Breast epithelium (tissue), 4 donors: ENCODE results near the gene RTEL1. TPM values are rescaled to one million over a fixed set of nuclear protein-coding genes. Genes with fewer than 3 reads are reported as not detected.

Experiments used
- DNase-seq, 2 donors: peaks; one replicate each; pipeline ENCODE4 v3.0.0-alpha.2; 2019; ENCODE audit warnings: low spot score in 2 of 2
- H3K27ac ChIP-seq, 2 donors: fragments of 200-600 bp; sonication (generic) in 1 of 2; one replicate each; pipeline ENCODE4 v1.5.1; 2016 to 2019; ENCODE audit warnings: mild to moderate bottlenecking in 1 of 2
- H3K27me3 ChIP-seq, 2 donors: fragments of 200-600 bp; sonication (generic) in 1 of 2; one replicate each; pipeline versions ENCODE4 v1.5.1 to v1.6.0; 2017 to 2019; ENCODE audit warnings: control low read depth in 1 of 2, mild to moderate bottlenecking in 1 of 2
- H3K36me3 ChIP-seq: fragments of 200-600 bp; one replicate; pipeline ENCODE4 v1.5.1; 2019
- H3K4me1 ChIP-seq, 2 donors: fragments of 200-600 bp; sonication (generic); one replicate each; pipeline ENCODE4 v1.5.1; 2016 to 2019; ENCODE audit warnings: control low read depth in 1 of 2
- H3K4me3 ChIP-seq, 3 donors: fragments of 200-600 bp; sonication (generic); 1 replicate in 2 of 3; 2 replicates in 1 of 3; pipeline ENCODE4 v1.5.1; 2016 to 2019; ENCODE audit warnings: mild to moderate bottlenecking in 3 of 3, moderate library complexity in 2 of 3
- H3K9me3 ChIP-seq, 2 donors: fragments of 200-600 bp; sonication (generic) in 1 of 2; one replicate each; pipeline ENCODE4 v1.5.1; 2016 to 2019; ENCODE audit warnings: control low read depth in 1 of 2
- POLR2A ChIP-seq: fragments of 450-650 bp; IDR thresholded peaks from one replicate; pipeline ENCODE4 v1.6.1; 2016; ENCODE audit warnings: antibody characterized with exemption, mild to moderate bottlenecking, moderate library complexity
- POLR2AphosphoS5 ChIP-seq, 3 donors: sonication (generic); formaldehyde crosslinking; IDR thresholded peaks; one replicate each; pipeline ENCODE4 v1.6.1; 2017; ENCODE audit warnings: antibody characterized with exemption in 3 of 3
- intact Hi-C: fragments of 100-400 bp; cut with DNase I; formaldehyde crosslinking; loops from one replicate; pipeline ENCODE4 v1.15.1; 2023; ENCODE audit warnings: low total_unique reads
- total RNA-seq, 3 donors: library from RNA; depleted of rRNA; stranded (reverse); fragments of >200 nt; gene quantifications; one replicate each; pipeline ENCODE4 v1.1.0, GENCODE V29; 2016
- TF ChIP-seq, protein P1 (sequence below), 3 donors: fragments of 450-650 bp; IDR thresholded peaks; one replicate each; pipeline ENCODE4 v1.5.1; 2016 to 2017; ENCODE audit warnings: antibody characterized with exemption in 3 of 3, mild to moderate bottlenecking in 3 of 3, moderate library complexity in 3 of 3

Gene RTEL1
- total RNA-seq, 3 donors from 2014 or later: 12.5 to 22.3 (median 15.1) TPM

DNA sequence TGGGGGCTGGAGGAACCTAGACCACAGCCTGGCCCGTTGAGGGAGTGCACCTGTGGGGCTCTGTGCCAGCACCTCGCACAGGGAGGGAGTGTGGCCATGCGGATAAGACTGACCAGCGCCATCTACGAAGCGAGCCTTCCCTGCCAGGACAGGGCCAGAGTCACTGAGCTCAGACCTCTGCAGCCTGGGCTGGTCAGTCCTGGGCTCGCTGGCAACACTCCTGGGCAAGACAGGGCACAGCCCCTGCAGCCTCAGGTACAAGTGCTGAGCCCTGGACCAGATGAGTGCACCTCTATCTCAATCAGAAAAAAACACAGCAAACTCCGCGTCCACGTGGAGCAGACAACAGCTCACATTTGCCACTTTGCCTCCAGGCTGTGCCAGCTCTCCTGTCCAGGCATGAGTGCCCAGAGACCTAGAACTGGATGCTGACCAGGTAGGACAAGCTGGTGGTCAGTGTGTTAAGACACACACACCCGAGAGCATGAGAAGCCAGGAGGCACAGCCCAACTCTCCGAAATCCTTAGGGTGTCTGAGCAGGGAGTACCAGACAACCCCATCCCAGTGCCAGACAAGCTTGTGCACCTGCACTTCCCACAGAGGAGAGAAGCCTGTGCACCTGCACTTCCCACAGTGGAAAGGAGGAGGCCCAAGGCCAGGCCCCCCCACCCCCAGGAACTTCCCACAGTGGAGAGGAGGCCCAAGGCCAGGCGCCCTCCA lies 44.8 kb downstream of the RTEL1 start:
- no peak for TF ChIP-seq POLR2AphosphoS5 (IDR thresholded peaks at IDR 0.05)
- TF ChIP-seq, protein P1, sequence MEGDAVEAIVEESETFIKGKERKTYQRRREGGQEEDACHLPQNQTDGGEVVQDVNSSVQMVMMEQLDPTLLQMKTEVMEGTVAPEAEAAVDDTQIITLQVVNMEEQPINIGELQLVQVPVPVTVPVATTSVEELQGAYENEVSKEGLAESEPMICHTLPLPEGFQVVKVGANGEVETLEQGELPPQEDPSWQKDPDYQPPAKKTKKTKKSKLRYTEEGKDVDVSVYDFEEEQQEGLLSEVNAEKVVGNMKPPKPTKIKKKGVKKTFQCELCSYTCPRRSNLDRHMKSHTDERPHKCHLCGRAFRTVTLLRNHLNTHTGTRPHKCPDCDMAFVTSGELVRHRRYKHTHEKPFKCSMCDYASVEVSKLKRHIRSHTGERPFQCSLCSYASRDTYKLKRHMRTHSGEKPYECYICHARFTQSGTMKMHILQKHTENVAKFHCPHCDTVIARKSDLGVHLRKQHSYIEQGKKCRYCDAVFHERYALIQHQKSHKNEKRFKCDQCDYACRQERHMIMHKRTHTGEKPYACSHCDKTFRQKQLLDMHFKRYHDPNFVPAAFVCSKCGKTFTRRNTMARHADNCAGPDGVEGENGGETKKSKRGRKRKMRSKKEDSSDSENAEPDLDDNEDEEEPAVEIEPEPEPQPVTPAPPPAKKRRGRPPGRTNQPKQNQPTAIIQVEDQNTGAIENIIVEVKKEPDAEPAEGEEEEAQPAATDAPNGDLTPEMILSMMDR (IDR thresholded peaks at IDR 0.05): no peak

DNA sequence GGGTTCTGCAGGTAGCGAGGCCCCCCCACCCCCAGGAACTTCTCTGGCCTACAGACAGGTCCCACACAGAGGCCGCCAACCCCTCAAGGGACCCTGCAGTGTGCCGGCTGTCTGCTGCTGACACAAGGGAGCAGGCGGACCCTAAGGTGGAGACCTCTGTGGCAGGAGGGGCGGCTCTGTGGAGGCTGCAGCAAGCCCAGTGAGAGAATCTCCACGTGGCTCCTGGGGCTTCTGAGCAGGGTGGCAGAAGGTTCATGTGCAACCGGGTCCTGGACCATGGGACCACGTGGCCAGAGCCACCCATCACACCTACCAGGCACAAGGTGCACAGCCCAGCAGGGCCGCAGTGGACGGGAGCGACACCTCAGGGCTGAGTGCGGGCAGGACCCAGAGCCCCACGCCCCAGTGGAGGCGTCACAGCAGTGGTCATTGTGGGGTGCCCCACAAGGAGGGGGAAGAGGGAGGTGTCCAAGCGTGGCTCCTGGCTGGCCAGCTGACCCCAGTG lies 45.4 kb downstream of the RTEL1 start:
- H3K9me3 ChIP-seq: no peaks in the 10 kb centered on the region
- peaks cover 7% of the 10 kb centered on the region for H3K36me3 ChIP-seq
- intact Hi-C loops: no loop called here
- TF ChIP-seq, protein P1 (IDR thresholded peaks at IDR 0.05): no peak
- TF ChIP-seq POLR2AphosphoS5 (IDR thresholded peaks at IDR 0.05): no peak
- TF ChIP-seq POLR2A: no peak
- no peak for DNase-seq
- H3K27me3 ChIP-seq: no peaks in the 10 kb centered on the region
- H3K27ac ChIP-seq: no peak overlapping the region
- H3K4me3 ChIP-seq: no peak overlapping the region
- H3K4me1 ChIP-seq: peaks cover 10 to 13% of the 10 kb centered on the region in 2 donors

More for the DNA sequence above, 44.8 kb downstream of the RTEL1 start:
- DNase-seq: no peak
- Histone ChIP-seq H3K36me3 (peaks cover 7% of the 10 kb centered on the region), H3K4me3 (no peak overlapping the region), H3K4me1 (peaks cover 13 to 14% of the 10 kb centered on the region in 2 donors), H3K27ac (no peak overlapping the region), H3K9me3 (no peaks in the 10 kb centered on the region), H3K27me3 (no peaks in the 10 kb centered on the region)
- intact Hi-C loops: no loop called here

DNA sequence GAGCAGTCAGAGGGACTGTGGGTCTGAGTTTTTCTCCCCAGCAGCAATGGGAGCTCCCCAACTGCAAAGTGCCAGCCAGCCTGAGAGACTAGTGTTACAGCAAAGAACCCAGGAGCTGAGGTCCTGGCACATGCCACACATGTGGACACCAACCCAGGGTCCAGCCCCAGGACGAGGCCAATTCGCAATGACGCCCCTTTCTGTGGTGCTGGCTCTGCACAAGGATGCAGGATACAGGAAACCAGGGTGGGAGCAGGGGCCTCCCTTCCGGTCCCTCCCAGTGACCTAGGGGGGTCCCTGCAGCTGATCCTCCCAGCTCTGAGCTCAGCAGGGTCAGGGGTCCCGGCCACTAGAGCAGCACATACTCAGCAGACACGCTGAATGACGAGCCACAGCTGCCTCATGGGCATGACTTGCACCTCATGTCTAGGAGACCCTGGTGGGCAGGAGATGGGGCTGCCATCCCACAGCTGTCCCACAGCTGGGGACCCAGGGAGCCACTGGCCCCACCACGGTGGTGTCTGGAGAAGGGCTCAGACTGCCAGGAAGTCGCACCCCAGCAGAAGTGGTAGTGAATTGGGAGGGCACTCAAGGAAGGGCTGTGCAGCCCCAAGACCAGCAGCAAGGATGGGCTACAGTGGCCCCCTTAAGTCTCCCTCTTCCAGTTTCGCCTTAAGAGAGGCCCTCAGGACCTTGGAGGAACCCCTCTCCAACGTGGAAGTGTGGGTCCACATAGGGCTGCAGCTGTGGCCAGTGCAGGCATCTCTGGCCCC lies 46.0 kb downstream of the RTEL1 start:
- no peaks in the 10 kb centered on the region for H3K27me3 ChIP-seq
- H3K36me3 ChIP-seq: peaks cover 7% of the 10 kb centered on the region
- no peaks in the 10 kb centered on the region for H3K9me3 ChIP-seq
- H3K4me3 ChIP-seq: no peak overlapping the region
- TF ChIP-seq POLR2AphosphoS5 (IDR thresholded peaks at IDR 0.05) (no peak), POLR2A (no peak)
- TF ChIP-seq, protein P1 (IDR thresholded peaks at IDR 0.05): no peak
- intact Hi-C loops: loop anchor here (2.0 kb wide), 1 partner anchor 17 kb away; no protein-coding TSS in a partner anchor
- H3K4me1 ChIP-seq: peaks cover 10 to 13% of the 10 kb centered on the region in 2 donors
- no peak overlapping the region for H3K27ac ChIP-seq
- no peak for DNase-seq

DNA sequence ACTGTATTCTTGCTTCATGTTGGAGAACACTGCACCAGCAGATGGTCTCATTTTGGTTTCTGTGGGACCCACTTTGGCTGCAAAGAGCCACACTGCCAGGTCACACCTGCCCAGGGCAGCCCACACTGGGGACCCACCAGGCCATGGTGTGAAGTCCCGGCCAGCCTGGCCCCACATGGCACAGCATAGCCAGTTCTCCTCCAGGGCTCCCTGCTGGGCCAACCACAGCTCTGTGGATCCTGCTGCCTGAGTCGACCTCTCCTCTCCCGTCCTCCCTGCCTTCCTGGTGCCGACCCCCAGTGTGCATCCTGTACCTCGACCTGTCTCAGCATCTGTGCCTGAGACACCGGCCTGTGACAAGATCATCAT lies 46.6 kb downstream of the RTEL1 start:
- Histone ChIP-seq H3K9me3 (no peaks in the 10 kb centered on the region), H3K4me1 (peaks cover 7 to 13% of the 10 kb centered on the region in 2 donors), H3K27ac (no peak overlapping the region), H3K27me3 (no peaks in the 10 kb centered on the region), H3K4me3 (no peak overlapping the region), H3K36me3 (peaks cover 7% of the 10 kb centered on the region)
- TF ChIP-seq, protein P1 (IDR thresholded peaks at IDR 0.05): no peak
- TF ChIP-seq POLR2AphosphoS5 (IDR thresholded peaks at IDR 0.05): no peak
- TF ChIP-seq POLR2A: no peak
- intact Hi-C loops: loop anchor here (2.0 kb wide), 1 partner anchor 16 kb away; no protein-coding TSS in a partner anchor
- no peak for DNase-seq
